Nephron progenitor cell (in vitro differentiated cells): ENCODE results near the gene CD68.
"Not testable (repeated sequence)": the region's sequence is repeated elsewhere in the genome, so short reads cannot be mapped to it uniquely, and the experiment has no call there.

Experiments used
- DNase-seq: peaks from one replicate; pipeline ENCODE4 v3.0.0; 2021
- H3K27ac Mint-ChIP-seq: 2 replicates; pipeline ENCODE4 v1.8.0; 2021; ENCODE audit warnings: mild to moderate bottlenecking, moderate library complexity, mixed read lengths
- H3K27me3 Mint-ChIP-seq: 2 replicates; pipeline ENCODE4 v1.8.0; 2021; ENCODE audit warnings: mild to moderate bottlenecking, low read depth, mixed read lengths; ENCODE audit not compliant: poor library complexity
- H3K36me3 Mint-ChIP-seq: 2 replicates; pipeline ENCODE4 v1.8.0; 2021; ENCODE audit warnings: low read depth, mixed read lengths
- H3K4me1 Mint-ChIP-seq: 2 replicates; pipeline ENCODE4 v1.8.0; 2021; ENCODE audit warnings: mixed read lengths
- H3K4me3 Mint-ChIP-seq: 2 replicates; pipeline ENCODE4 v1.8.0; 2021; ENCODE audit warnings: mild to moderate bottlenecking, moderate library complexity, mixed read lengths
- H3K9me3 Mint-ChIP-seq: 2 replicates; pipeline ENCODE4 v1.8.0; 2021; ENCODE audit warnings: mild to moderate bottlenecking, moderate library complexity, mixed read lengths
- CTCF ChIP-seq: fragments of 200-600 bp; sonication (generic); IDR thresholded peaks from 2 replicates; pipeline ENCODE4 v1.5.0; 2021; ENCODE audit warnings: antibody characterized with exemption

Gene CD68

GRCh38 chr17:7589891-7590691, 10.7 kb downstream of the CD68 start, which contains the start of gene SOX15:
SOX15 (minus strand) TSS chr17:7590094; CDS start chr17:7589676, 418 bp downstream.
- Mint-ChIP-seq H3K9me3 (no peaks in the 10 kb centered on the region), H3K27ac (no peak within 1 kb of the TSS), H3K4me3 (no peak within 1 kb of the TSS), H3K4me1 (peaks cover 40% of the 10 kb centered on the region), H3K27me3 (no peaks in the 10 kb centered on the region), H3K36me3 (peaks cover 40% of the 10 kb centered on the region)
- TF ChIP-seq CTCF: no peak
- no peak for DNase-seq

GRCh38 chr17:7590743-7591142, 11.3 kb downstream of the CD68 start:
- Mint-ChIP-seq H3K9me3 (no peaks in the 10 kb centered on the region), H3K27me3 (no peaks in the 10 kb centered on the region), H3K4me1 (peaks cover 36% of the 10 kb centered on the region), H3K27ac (no peak overlapping the region), H3K36me3 (peaks cover 45% of the 10 kb centered on the region), H3K4me3 (no peak overlapping the region)
- no peak for DNase-seq
- no peak for TF ChIP-seq CTCF

- TF ChIP-seq CTCF: no peak
- no peak overlapping the region for H3K4me3 Mint-ChIP-seq
- no peaks in the 10 kb centered on the region for H3K27me3 Mint-ChIP-seq
- H3K36me3 Mint-ChIP-seq: peaks cover 51% of the 10 kb centered on the region
- H3K9me3 Mint-ChIP-seq: no peaks in the 10 kb centered on the region
- peaks cover 32% of the 10 kb centered on the region for H3K4me1 Mint-ChIP-seq
- DNase-seq: no peak
- peak overlapping the region; percentile 30 for H3K27ac Mint-ChIP-seq
These were observed 12.2 kb downstream of the CD68 start for GRCh38 chr17:7591596-7591995.

GRCh38 chr17:7592422-7593021, 13.1 kb downstream of the CD68 start:
- H3K9me3 Mint-ChIP-seq: no peaks in the 10 kb centered on the region
- H3K4me1 Mint-ChIP-seq: peaks cover 30% of the 10 kb centered on the region
- DNase-seq: no peak
- peaks cover 60% of the 10 kb centered on the region for H3K36me3 Mint-ChIP-seq
- no peaks in the 10 kb centered on the region for H3K27me3 Mint-ChIP-seq
- no peak overlapping the region for H3K4me3 Mint-ChIP-seq
- no peak for TF ChIP-seq CTCF
- H3K27ac Mint-ChIP-seq: peak overlapping the region; percentile 70

GRCh38 chr17:7593296-7593695, 13.9 kb downstream of the CD68 start:
- no peaks in the 10 kb centered on the region for H3K9me3 Mint-ChIP-seq
- DNase-seq: no peak
- peaks cover 64% of the 10 kb centered on the region for H3K36me3 Mint-ChIP-seq
- H3K27ac Mint-ChIP-seq: peak overlapping the region; percentile 23
- H3K27me3 Mint-ChIP-seq: no peaks in the 10 kb centered on the region
- no peak overlapping the region for H3K4me3 Mint-ChIP-seq
- no peak for TF ChIP-seq CTCF
- peaks cover 27% of the 10 kb centered on the region for H3K4me1 Mint-ChIP-seq

- not testable (repeated sequence) for H3K27ac Mint-ChIP-seq, DNase-seq, H3K27me3 Mint-ChIP-seq, H3K9me3 Mint-ChIP-seq, H3K4me3 Mint-ChIP-seq
- Mint-ChIP-seq H3K36me3 (peaks cover 72% of the 10 kb centered on the region), H3K4me1 (peaks cover 18% of the 10 kb centered on the region)
These were observed 18.1 kb downstream of the CD68 start for GRCh38 chr17:7597561-7597960.
